Astrocyte (in vitro differentiated cells and primary cell): ENCODE results near the gene CDK4. TPM values are rescaled to one million over a fixed set of nuclear protein-coding genes. Genes with fewer than 3 reads are reported as not detected.

Experiments used
- DNase-seq: peaks from one replicate; pipeline ENCODE4 v3.0.0-alpha.2; 2010; ENCODE audit warnings: low read depth
- FAIRE-seq: peaks from 2 replicates; lab custom pipeline; 2011; peaks lifted over from hg19 to GRCh38; lab: Jason Lieb, UNC
- H2AFZ ChIP-seq: 2 replicates; pipeline ENCODE4 v1.6.0; 2012; ENCODE audit warnings: low read depth, low read length, inconsistent platforms
- H3K27ac ChIP-seq: 2 replicates; pipeline ENCODE4 v1.5.1; 2011; ENCODE audit warnings: low read depth, low read length, inconsistent platforms
- H3K27me3 ChIP-seq: 2 replicates; pipeline ENCODE4 v1.6.0; 2011; ENCODE audit warnings: low read length, inconsistent platforms; ENCODE audit not compliant: insufficient read depth
- H3K36me3 ChIP-seq: 2 replicates; pipeline ENCODE4 v1.5.1; 2011; ENCODE audit warnings: low read length, inconsistent platforms; ENCODE audit not compliant: insufficient read depth
- H3K4me1 ChIP-seq: 2 replicates; pipeline ENCODE4 v1.5.1; 2011; ENCODE audit warnings: low read length, inconsistent platforms; ENCODE audit not compliant: insufficient read depth
- H3K4me2 ChIP-seq: 2 replicates; pipeline ENCODE4 v1.6.0; 2012; ENCODE audit warnings: low read length, inconsistent platforms
- H3K4me3 ChIP-seq: 2 replicates; pipeline ENCODE4 v1.5.1; 2011; ENCODE audit warnings: low read depth, mild to moderate bottlenecking, low read length, inconsistent platforms; ENCODE audit not compliant: insufficient read depth
- H3K79me2 ChIP-seq: 2 replicates; pipeline ENCODE4 v1.6.0; 2012; ENCODE audit warnings: mild to moderate bottlenecking, low read length, inconsistent platforms; ENCODE audit not compliant: insufficient read depth
- H3K9ac ChIP-seq: 2 replicates; pipeline ENCODE4 v1.6.0; 2012; ENCODE audit warnings: mild to moderate bottlenecking, low read length, inconsistent platforms
- H3K9me3 ChIP-seq: 2 replicates; pipeline ENCODE4 v1.5.1; 2012; ENCODE audit warnings: low read depth, mild to moderate bottlenecking, low read length, inconsistent platforms; ENCODE audit not compliant: insufficient read depth
- H4K20me1 ChIP-seq: 2 replicates; pipeline ENCODE4 v1.6.0; 2012; ENCODE audit warnings: low read length, inconsistent platforms; ENCODE audit not compliant: insufficient read depth
- H3K27ac Mint-ChIP-seq: one replicate; pipeline ENCODE4 v1.8.0; 2021; ENCODE audit warnings: mild to moderate bottlenecking, mixed read lengths; ENCODE audit not compliant: unreplicated experiment
- H3K27me3 Mint-ChIP-seq: one replicate; pipeline ENCODE4 v1.8.0; 2021; ENCODE audit warnings: low read depth, mixed read lengths; ENCODE audit not compliant: unreplicated experiment
- H3K36me3 Mint-ChIP-seq: one replicate; pipeline ENCODE4 v1.8.0; 2021; ENCODE audit warnings: low read depth, mixed read lengths; ENCODE audit not compliant: unreplicated experiment
- H3K4me1 Mint-ChIP-seq: one replicate; pipeline ENCODE4 v1.8.0; 2021; ENCODE audit warnings: low read depth, mixed read lengths; ENCODE audit not compliant: unreplicated experiment
- H3K4me3 Mint-ChIP-seq: one replicate; pipeline ENCODE4 v1.8.0; 2021; ENCODE audit warnings: mild to moderate bottlenecking, moderate library complexity, mixed read lengths; ENCODE audit not compliant: unreplicated experiment
- H3K9me3 Mint-ChIP-seq: one replicate; pipeline ENCODE4 v1.8.0; 2021; ENCODE audit warnings: mild to moderate bottlenecking, mixed read lengths; ENCODE audit not compliant: unreplicated experiment
- EZH2 ChIP-seq: IDR thresholded peaks from 2 replicates; pipeline ENCODE4 v1.6.1; 2012; ENCODE audit warnings: mild to moderate bottlenecking, low read length, inconsistent platforms; ENCODE audit not compliant: insufficient read depth
- total RNA-seq: library from RNA; stranded (reverse); gene quantifications from 2 replicates; pipeline ENCODE4 v1.2.1, GENCODE V29; 2021
- TF ChIP-seq, protein P1 (sequence below): IDR thresholded peaks from 2 replicates; pipeline ENCODE4 v1.5.1; 2011; ENCODE audit warnings: low read depth, mild to moderate bottlenecking, inconsistent platforms, low read length, moderate library complexity; ENCODE audit not compliant: insufficient read depth

The CDK4 gene
- total RNA-seq, 1 donor from 2014 or later: 133 TPM

DNA sequence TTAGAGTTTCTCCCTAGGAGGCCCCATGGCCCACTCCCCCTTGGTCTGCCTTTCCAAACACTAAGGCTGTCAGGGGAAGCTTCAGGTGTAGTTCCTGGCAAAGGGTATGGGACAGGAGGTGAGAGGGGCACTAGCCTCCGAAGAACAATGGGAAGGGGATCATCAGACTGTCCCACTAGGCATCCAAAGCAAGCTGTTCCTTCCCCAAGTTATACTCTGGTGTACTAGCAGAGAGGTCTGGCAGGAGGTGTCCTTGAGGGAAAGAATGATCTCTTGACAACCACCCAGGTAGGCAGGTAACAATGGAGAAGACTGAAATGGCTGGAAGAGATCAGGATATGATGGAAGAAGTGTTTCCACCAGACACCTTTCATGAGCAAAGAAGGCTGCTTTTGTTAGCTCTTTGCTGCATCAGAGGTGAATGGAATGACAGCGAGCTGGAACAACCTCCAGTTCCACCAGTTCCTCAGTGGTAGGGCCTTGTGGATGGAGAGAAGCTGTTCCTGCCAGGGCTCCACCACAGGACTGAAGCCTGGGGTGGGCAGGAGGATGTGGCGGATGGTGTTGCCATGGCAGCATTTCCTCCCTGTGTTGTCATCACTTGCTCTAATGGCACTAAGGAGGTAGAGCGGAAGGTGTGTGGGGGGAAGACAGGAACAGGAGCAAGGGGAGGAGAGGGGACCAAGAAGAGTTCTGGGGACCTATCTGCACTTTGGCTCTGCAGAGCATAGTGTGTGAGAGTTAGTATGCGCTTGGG lies 11.3 kb downstream of the CDK4 start:
- H3K9me3 Mint-ChIP-seq: no peaks in the 10 kb centered on the region

DNA sequence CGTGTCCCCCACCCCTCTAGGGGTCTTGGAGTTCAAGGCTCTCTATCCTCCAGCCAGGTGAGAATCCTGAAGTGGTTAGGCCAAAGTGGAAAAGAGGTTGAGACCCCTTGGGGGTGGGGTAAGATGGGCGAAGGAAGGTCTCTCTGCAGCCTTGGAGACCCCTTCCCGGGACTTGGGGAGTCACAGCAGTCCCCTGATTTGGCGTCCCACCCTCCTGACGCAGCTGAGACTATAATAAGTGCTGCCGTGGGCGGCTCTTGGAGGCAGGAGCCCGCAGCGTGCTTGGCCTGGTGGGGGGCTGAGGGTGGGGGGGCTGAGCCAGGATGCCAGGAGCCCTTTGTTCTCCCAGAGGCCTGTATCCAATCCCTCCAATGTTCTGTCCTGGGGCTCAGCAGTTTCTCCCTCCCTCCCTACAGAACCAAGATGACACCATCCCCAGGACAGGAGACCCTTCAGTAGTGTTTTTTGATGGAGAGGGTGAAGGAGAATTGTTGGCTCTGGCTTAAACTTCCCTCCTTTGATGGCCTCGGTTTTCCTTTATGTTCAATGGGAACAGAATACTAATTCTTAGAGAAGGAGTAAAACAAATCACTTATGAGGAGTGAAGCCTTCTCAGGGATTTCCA lies 12.1 kb downstream of the CDK4 start:
- H3K4me3 ChIP-seq: no peak overlapping the region
- Mint-ChIP-seq H3K27me3 (peaks cover 39% of the 10 kb centered on the region), H3K9me3 (no peaks in the 10 kb centered on the region), H3K4me3 (no peak overlapping the region), H3K4me1 (peaks cover 11% of the 10 kb centered on the region), H3K36me3 (peaks cover under 1% of the 10 kb centered on the region), H3K27ac (no peak overlapping the region)
- H3K27me3 ChIP-seq: peaks cover 58% of the 10 kb centered on the region
- no peaks in the 10 kb centered on the region for H3K36me3 ChIP-seq
- peaks cover 11% of the 10 kb centered on the region for H3K4me1 ChIP-seq
- FAIRE-seq (no peak), DNase-seq (no peak)
- no peak overlapping the region for H3K9ac ChIP-seq
- H2AFZ ChIP-seq: no peak overlapping the region
- TF ChIP-seq, protein P1, sequence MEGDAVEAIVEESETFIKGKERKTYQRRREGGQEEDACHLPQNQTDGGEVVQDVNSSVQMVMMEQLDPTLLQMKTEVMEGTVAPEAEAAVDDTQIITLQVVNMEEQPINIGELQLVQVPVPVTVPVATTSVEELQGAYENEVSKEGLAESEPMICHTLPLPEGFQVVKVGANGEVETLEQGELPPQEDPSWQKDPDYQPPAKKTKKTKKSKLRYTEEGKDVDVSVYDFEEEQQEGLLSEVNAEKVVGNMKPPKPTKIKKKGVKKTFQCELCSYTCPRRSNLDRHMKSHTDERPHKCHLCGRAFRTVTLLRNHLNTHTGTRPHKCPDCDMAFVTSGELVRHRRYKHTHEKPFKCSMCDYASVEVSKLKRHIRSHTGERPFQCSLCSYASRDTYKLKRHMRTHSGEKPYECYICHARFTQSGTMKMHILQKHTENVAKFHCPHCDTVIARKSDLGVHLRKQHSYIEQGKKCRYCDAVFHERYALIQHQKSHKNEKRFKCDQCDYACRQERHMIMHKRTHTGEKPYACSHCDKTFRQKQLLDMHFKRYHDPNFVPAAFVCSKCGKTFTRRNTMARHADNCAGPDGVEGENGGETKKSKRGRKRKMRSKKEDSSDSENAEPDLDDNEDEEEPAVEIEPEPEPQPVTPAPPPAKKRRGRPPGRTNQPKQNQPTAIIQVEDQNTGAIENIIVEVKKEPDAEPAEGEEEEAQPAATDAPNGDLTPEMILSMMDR: no peak
- no peak for TF ChIP-seq EZH2
- peaks cover 9% of the 10 kb centered on the region for H4K20me1 ChIP-seq
- H3K9me3 ChIP-seq: no peaks in the 10 kb centered on the region
- H3K79me2 ChIP-seq: peaks cover under 1% of the 10 kb centered on the region
- H3K27ac ChIP-seq: no peak overlapping the region
- no peak overlapping the region for H3K4me2 ChIP-seq

More for the DNA sequence above, 11.3 kb downstream of the CDK4 start:
- DNase-seq (no peak), FAIRE-seq (no peak)
- no peak for TF ChIP-seq EZH2
- TF ChIP-seq, protein P1: no peak
- peaks cover 7% of the 10 kb centered on the region for H3K79me2 ChIP-seq
- H3K4me1 ChIP-seq: peaks cover 12% of the 10 kb centered on the region
- H3K36me3 ChIP-seq: no peaks in the 10 kb centered on the region
- H3K4me2 ChIP-seq: no peak overlapping the region
- peaks cover 14% of the 10 kb centered on the region for H3K4me1 Mint-ChIP-seq
- no peak overlapping the region for H3K27ac ChIP-seq
- H3K9me3 ChIP-seq: no peaks in the 10 kb centered on the region
- H3K27me3 Mint-ChIP-seq: peaks cover 32% of the 10 kb centered on the region
- no peak overlapping the region for H3K9ac ChIP-seq
- H3K27ac Mint-ChIP-seq: no peak overlapping the region
- H3K27me3 ChIP-seq: peaks cover 50% of the 10 kb centered on the region
- no peak overlapping the region for H2AFZ ChIP-seq
- H4K20me1 ChIP-seq: peaks cover 9% of the 10 kb centered on the region
- no peak overlapping the region for H3K4me3 ChIP-seq
- H3K36me3 Mint-ChIP-seq: peaks cover 3% of the 10 kb centered on the region
- H3K4me3 Mint-ChIP-seq: no peak overlapping the region
